Sigmoid colon (tissue), 7 donors: ENCODE data around the gene CD74. TPM values are rescaled to one million over a fixed set of nuclear protein-coding genes. Genes with fewer than 3 reads are reported as not detected.

Experiments used
- DNase-seq: peaks from one replicate; pipeline ENCODE4 v3.0.0-alpha.2; 2019
- H3K27ac ChIP-seq, 4 donors: fragments of 200-600 bp; sonication (generic); one replicate each; pipeline ENCODE4 v1.5.1; 2016 to 2019; ENCODE audit warnings: mild to moderate bottlenecking in 1 of 4
- H3K27me3 ChIP-seq, 3 donors: fragments of 200-600 bp; sonication (generic); one replicate each; pipeline ENCODE4 v1.5.1; 2019; ENCODE audit warnings: mild to moderate bottlenecking in 1 of 3
- H3K36me3 ChIP-seq, 4 donors: fragments of 200-600 bp; sonication (generic); one replicate each; pipeline ENCODE4 v1.5.1; 2016 to 2019
- H3K4me1 ChIP-seq, 4 donors: fragments of 200-600 bp; sonication (generic); one replicate each; pipeline ENCODE4 v1.5.1; 2017 to 2019
- H3K4me3 ChIP-seq, 4 donors: fragments of 200-600 bp; sonication (generic); one replicate each; pipeline ENCODE4 v1.5.1; 2017 to 2019; ENCODE audit warnings: mild to moderate bottlenecking in 2 of 4, moderate library complexity in 1 of 4
- H3K9me3 ChIP-seq, 4 donors: fragments of 200-600 bp in 3 of 4; sonication (generic) in 3 of 4; one replicate each; pipeline versions ENCODE4 v1.5.1 to v1.6.1; 2013 to 2019
- CTCF ChIP-seq, 4 experiments: fragments of 450-650 bp in 3 of 4; fragments of 200-600 bp in 1 of 4; IDR thresholded peaks; one replicate each; pipeline ENCODE4 v1.5.1; 2016 to 2019; ENCODE audit warnings: antibody characterized with exemption in 4 of 4, mild to moderate bottlenecking in 3 of 4, moderate library complexity in 2 of 4
- EP300 ChIP-seq, 4 donors: sonication (generic); formaldehyde crosslinking; IDR thresholded peaks; one replicate each; pipeline ENCODE4 v1.6.1; 2017; ENCODE audit warnings: antibody characterized with exemption in 4 of 4
- POLR2A ChIP-seq, 2 donors: fragments of 450-650 bp; IDR thresholded peaks; one replicate each; pipeline ENCODE4 v1.6.1; 2016; ENCODE audit warnings: antibody characterized with exemption in 2 of 2, mild to moderate bottlenecking in 2 of 2, moderate library complexity in 2 of 2
- POLR2AphosphoS5 ChIP-seq, 4 donors: sonication (generic); formaldehyde crosslinking; IDR thresholded peaks; one replicate each; pipeline ENCODE4 v1.6.1; 2017; ENCODE audit warnings: antibody characterized with exemption in 4 of 4
- WGBS, 2 donors: extraction: QIAGEN DNeasy Blood & Tissue Kit; methylation state at CpG; one replicate each; pipeline ENCODE4 v1.1.7; 2013; 5-methylcytosine and 5-hydroxymethylcytosine counted together
- intact Hi-C: fragments of 100-400 bp; cut with DNase I; formaldehyde crosslinking; loops from one replicate; pipeline ENCODE4 v1.15.1; 2023
- polyA plus RNA-seq, 3 donors: library from polyadenylated mRNA; stranded (reverse); fragments of 200-250 nt; gene quantifications; one replicate each; pipeline ENCODE4 v1.2.3, GENCODE V29; 2013
- total RNA-seq, 4 donors: library from RNA; depleted of rRNA; stranded (reverse); fragments of >200 nt; gene quantifications; one replicate each; pipeline ENCODE4 v1.1.0, GENCODE V29; 2016
- donor health status: healthy with polysubstance abuse.
- donor health status: Bipolar disorder and iron deficiency.
- donor health status: healthy.

Gene CD74
- total and polyA plus RNA-seq, 7 donors, result 176 to 2,186 (median 216) TPM

- Histone ChIP-seq H3K4me3 (no peak overlapping the region), H3K36me3 (peaks cover 13 to 100% (median 49%) of the 10 kb centered on the region in 4 donors), H3K27me3 (no peaks in the 10 kb centered on the region), H3K4me1 (no peaks in the 10 kb centered on the region), H3K27ac (no peak overlapping the region), H3K9me3 (no peaks in the 10 kb centered on the region)
- intact Hi-C loops, result no loop called here
- no peak for DNase-seq
- TF ChIP-seq CTCF (IDR thresholded peaks at IDR 0.05) (no peak), POLR2AphosphoS5 (IDR thresholded peaks at IDR 0.05) (no peak), EP300 (IDR thresholded peaks at IDR 0.05) (no peak), POLR2A (IDR thresholded peaks at IDR 0.05) (no peak)
- WGBS, 2 donors, result 80 to 82% methylated on average over 13 of the region's 13 CpGs
Observed at GRCh38 chr5:150394912-150395687, 17.6 kb downstream of the CD74 start.

GRCh38 chr5:150394131-150394530 lies 18.6 kb downstream of the CD74 start:
- Histone ChIP-seq H3K27ac (no peak overlapping the region), H3K9me3 (no peaks in the 10 kb centered on the region), H3K36me3 (peaks cover 14 to 100% (median 48%) of the 10 kb centered on the region in 4 donors), H3K27me3 (no peaks in the 10 kb centered on the region), H3K4me3 (no peak overlapping the region), H3K4me1 (no peaks in the 10 kb centered on the region)
- TF ChIP-seq EP300 (IDR thresholded peaks at IDR 0.05), result no peak
- no peak for TF ChIP-seq CTCF (IDR thresholded peaks at IDR 0.05)
- TF ChIP-seq POLR2A (IDR thresholded peaks at IDR 0.05), result no peak
- no peak for TF ChIP-seq POLR2AphosphoS5 (IDR thresholded peaks at IDR 0.05)
- intact Hi-C loops, result no loop called here
- WGBS, 2 donors, result 83 to 89% methylated on average over 3 of the region's 3 CpGs
- no peak for DNase-seq

GRCh38 chr5:150393096-150393645 lies 19.5 kb downstream of the CD74 start:
- TF ChIP-seq POLR2A (IDR thresholded peaks at IDR 0.05) (no peak), EP300 (IDR thresholded peaks at IDR 0.05) (no peak)
- Histone ChIP-seq H3K27ac (no peak overlapping the region), H3K27me3 (no peaks in the 10 kb centered on the region), H3K4me3 (no peak overlapping the region), H3K9me3 (no peaks in the 10 kb centered on the region), H3K36me3 (peaks cover 19 to 100% (median 52%) of the 10 kb centered on the region in 4 donors), H3K4me1 (no peaks in the 10 kb centered on the region)
- no peak for DNase-seq
- intact Hi-C loops, result no loop called here
- WGBS, 2 donors, result 77 to 87% methylated on average over 3 of the region's 3 CpGs

GRCh38 chr5:150392680-150393079 lies 20.0 kb downstream of the CD74 start:
- Histone ChIP-seq H3K4me3 (no peak overlapping the region), H3K36me3 (peaks cover 24 to 100% (median 57%) of the 10 kb centered on the region in 4 donors), H3K4me1 (no peaks in the 10 kb centered on the region), H3K27ac (no peak overlapping the region), H3K27me3 (no peaks in the 10 kb centered on the region), H3K9me3 (no peaks in the 10 kb centered on the region)
- intact Hi-C loops, result no loop called here
- DNase-seq, result no peak
- no peak for TF ChIP-seq CTCF (IDR thresholded peaks at IDR 0.05)
- TF ChIP-seq EP300 (IDR thresholded peaks at IDR 0.05), result no peak
- no peak for TF ChIP-seq POLR2A (IDR thresholded peaks at IDR 0.05)
- TF ChIP-seq POLR2AphosphoS5 (IDR thresholded peaks at IDR 0.05), result no peak
- 93 to 94% methylated on average over 7 of the region's 7 CpGs for WGBS, 2 donors

GRCh38 chr5:150391986-150392385 lies 20.7 kb downstream of the CD74 start:
- no peak overlapping the region for H3K4me3 ChIP-seq
- H3K36me3 ChIP-seq, result peaks cover 27 to 100% (median 61%) of the 10 kb centered on the region in 4 donors
- intact Hi-C loops, result no loop called here
- no peaks in the 10 kb centered on the region for H3K4me1 ChIP-seq
- DNase-seq, result no peak
- no peaks in the 10 kb centered on the region for H3K9me3 ChIP-seq
- WGBS, 2 donors, result 95% methylated on average over 3 of the region's 3 CpGs
- TF ChIP-seq CTCF (IDR thresholded peaks at IDR 0.05) (no peak), EP300 (IDR thresholded peaks at IDR 0.05) (no peak), POLR2AphosphoS5 (IDR thresholded peaks at IDR 0.05) (no peak), POLR2A (IDR thresholded peaks at IDR 0.05) (no peak)
- H3K27ac ChIP-seq, result no peak overlapping the region
- H3K27me3 ChIP-seq, result no peaks in the 10 kb centered on the region
